ENCODE measurements around the gene PPFIBP2.

Gene PPFIBP2

DNA sequence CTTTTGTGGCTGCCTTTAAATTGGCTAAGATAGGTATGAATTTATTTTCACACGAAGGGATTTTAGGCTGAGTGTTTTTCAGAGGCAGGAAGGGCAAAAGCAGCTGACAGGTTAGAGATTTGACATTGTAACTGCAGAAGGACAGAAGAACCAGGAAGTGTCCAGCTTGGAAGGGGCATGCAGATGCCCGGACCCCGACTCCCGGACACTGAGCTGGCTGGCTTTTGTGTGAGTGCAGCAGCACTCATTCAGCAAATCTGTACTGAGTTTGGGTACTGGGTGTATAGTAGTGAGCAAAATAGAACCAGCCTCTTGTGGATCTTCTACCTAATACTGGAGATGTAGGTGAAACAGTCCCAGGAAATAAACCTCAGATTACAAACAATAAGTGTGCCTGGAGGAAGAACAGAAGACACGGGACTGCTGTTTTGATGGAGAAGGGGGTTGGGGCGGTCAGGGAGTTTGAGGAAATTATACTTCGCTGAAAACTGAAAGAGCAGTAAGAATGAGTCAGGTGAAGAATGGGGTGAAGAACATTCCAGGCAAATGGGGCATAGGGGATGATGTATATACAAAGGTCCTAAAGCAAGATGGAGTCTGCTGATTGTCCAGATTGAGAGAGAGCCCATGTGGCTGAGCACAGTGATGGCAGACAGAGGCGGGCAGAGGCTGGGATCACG is 64.6 kb downstream of the PPFIBP2 start:
- DNase-seq (ENCODE audit: low spot score): no peak

DNA sequence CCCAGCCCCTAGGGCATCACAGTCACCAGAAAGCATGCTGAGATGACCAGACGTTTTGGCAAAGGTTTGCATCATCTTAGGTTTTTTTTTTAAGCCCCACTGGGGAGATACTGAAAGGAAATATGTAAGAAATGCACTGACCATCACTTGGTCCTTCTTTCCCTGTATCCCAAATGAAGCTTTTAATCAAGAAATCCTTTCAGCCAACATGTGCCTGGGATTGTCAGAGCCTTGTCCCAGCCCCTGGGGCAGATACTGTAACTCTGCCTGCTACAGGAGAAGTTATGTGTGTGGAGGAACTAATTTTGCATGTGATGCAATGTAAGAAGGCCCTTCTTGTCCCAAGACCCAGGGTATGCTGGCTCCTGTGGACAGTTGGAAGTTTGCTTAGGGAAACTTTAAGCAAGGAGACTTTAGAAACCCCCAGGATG is 65.6 kb downstream of the PPFIBP2 start:
- no peak for DNase-seq (ENCODE audit: low spot score)

DNA sequence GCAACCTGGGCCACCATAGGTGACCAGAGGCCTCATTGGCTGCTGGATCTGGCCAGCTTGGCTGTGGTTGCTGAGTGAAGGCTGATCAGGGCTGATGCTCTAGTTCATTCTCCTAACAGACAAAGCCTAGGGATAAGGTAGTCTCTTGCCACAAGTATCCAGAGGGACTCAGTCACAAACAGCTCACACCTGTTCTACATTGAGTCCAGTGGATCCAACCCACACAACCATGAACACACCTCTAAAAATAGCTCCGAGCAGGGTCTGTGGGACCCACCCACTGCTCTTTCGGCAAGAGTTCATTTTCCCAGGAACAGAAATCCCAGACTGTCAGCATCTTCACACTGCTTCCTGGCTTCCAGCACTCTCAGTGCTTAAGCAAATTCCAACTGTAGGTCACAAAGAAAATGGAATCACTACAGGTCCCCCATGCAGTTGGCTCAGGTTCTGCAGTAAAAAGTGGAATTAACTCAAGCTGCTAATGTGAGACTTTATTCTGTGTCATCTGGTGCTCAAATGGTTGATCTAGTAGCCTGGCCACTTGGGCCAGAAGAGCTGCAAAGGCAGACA is 67.3 kb downstream of the PPFIBP2 start:
- no peak for DNase-seq (ENCODE audit: low spot score)

DNA sequence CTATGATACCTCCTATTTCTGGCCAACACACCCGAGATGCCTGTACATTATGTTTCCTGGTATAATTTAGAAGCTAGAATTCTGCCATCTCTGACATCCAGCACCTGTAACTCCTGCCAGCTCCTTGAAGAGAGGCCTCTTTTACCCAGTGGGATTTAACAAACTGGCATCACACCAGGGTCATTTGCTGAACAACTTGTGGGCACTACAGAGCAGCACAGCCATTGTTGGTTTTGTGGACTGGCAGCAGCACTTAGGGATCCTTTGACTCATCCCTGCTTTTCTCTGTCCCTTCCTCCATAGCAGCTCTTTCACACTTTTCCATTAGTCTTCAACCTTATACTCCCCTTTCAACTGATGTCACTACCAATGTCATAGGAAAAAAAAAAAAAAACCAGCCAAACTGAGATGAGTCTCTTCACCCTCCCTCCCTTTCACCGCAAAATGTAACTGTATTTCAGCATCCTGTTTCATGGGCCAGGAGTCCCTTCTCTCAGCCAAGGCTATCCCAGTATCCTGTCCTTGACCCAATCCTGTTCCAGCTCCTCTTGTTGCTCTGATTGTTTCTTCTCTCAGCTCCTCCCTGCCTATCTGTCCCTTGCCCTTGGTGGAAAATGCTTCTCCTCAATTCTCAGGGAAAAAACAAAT is 68.7 kb downstream of the PPFIBP2 start:
- DNase-seq (ENCODE audit: low spot score): no peak

DNA sequence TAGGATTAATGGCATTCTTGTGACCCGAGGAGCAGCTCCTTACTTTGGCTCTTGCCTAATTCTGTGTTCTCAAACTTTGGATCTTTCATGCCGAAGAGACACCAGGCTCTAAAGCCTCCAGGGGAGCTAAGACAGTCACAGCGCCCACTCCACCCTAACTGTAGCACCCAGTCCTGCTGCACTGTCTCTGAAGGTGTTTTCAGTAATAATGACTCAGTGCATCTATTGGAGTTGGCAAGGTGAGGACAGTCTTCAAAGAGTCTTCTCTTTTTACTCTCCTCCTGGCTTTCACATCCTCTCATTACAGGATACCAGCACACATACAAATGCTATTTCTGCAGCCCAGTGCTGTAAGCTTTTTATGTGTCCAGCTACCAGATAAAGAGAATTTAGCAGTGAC is 69.4 kb downstream of the PPFIBP2 start:
- no peak for DNase-seq (ENCODE audit: low spot score)

DNA sequence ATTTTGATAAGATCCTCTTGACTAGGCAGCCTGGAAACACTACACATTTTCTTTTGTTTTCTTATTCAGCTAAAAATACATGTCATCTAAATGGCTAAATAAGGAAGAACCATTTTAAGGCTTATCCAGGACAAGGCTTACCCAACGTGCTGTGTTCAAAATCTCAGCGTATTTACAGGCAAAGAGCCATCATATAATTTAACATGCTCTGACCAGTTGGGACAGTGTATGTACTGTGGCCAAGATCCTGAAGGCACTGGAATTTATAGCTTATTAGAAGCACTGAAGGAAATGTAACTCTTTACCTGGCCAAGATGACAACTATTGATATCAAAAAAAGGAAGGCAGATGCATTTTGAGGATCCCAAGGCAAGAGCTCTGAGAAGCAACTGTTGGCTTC is 71.1 kb downstream of the PPFIBP2 start:
- DNase-seq (ENCODE audit: low spot score): no peak

DNA sequence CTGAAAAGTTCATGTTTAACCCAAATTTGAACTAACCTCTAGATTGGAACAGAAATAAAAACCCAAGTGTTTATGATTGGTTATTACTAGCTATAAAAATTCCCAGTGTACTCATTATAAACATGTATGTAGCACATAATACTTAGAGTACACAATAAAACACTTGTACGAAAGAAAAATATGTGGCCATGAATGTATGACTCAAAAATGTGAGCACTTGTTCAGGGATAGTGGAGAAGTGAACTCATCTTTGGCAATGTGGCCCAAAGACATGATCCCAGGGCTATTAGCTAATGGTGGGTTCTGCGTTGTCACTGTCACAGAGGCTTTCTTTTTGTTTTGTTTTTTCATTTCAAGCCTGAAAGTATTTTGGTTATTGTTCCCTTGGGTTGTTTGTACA is 72.0 kb downstream of the PPFIBP2 start:
- DNase-seq (ENCODE audit: low spot score): no peak

DNA sequence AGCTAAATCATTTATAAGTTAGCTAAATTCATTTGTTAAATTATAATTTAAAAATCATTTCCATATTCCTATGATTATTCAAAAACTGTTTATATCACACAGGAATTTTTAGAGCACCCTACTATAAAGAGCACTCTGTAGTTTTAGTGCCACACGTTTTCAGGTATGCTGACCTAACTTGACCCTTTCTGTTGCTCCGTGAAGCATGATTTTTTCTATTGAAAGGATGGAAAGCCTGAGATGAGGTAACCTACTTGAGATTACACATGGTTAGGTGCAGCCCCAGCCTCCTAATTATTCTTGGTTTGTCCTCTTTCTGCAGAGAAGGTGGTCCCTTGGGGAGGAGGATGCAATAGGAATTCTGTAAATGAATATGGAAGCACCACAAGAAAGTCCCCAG is 72.6 kb downstream of the PPFIBP2 start:
- DNase-seq (ENCODE audit: low spot score): no peak

DNA sequence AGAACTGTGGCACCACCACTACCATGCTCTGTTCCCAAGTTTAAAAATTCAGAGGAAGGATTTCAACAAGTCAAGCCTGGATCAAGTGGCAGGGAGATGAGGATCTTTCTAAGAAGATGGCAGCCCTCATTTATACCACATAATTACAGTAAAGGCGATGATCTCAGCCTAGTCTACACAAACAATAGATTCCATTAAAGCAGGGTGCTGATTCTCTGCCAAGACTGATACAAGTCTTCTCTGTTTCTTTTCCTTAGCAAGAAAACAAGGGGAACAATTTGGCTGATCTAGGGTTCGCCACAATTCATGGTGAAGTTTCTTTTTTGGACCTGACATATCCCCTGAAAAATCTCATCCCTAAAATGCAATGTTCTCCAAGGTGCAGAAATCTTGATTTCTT is 73.9 kb downstream of the PPFIBP2 start:
- DNase-seq (ENCODE audit: low spot score): no peak

DNA sequence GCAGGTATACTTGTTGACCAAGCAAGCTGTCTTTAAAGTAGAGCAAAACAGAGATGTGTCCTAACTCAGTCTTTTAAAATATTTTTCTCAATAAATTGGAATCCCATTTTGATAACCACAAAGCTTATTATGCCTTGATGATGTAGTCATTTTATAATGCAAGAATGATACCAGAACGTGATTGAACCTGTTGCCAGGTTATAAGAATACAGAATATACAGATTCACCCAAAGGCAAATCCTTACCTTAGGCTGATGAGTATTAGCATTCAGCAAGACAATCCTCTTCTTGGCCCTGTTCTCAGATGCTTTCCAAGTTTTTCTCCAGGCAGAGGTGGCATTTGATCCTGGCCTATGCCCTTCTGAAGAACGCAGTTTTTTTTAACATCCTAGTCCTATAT is 76.1 kb downstream of the PPFIBP2 start:
- DNase-seq (ENCODE audit: low spot score): no peak

DNA sequence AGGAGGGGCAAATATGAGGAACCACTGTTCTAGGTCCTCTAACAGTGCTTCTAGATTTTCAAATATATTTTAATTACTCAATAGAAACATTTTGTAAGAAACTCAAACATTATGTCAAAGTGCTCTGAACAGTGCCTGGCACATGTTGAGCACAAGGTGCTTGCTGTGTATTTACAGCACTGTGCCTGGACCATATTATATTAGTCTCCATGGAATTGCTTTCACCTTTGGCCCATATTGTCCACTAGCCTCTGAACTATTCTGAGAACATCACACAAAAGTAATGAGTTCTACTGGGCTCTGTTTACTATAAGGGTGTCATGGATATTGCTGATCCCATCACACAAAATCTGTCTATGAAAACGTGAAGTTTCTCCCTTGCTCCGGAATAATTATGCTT is 76.7 kb downstream of the PPFIBP2 start:
- no peak for DNase-seq (ENCODE audit: low spot score)

DNA sequence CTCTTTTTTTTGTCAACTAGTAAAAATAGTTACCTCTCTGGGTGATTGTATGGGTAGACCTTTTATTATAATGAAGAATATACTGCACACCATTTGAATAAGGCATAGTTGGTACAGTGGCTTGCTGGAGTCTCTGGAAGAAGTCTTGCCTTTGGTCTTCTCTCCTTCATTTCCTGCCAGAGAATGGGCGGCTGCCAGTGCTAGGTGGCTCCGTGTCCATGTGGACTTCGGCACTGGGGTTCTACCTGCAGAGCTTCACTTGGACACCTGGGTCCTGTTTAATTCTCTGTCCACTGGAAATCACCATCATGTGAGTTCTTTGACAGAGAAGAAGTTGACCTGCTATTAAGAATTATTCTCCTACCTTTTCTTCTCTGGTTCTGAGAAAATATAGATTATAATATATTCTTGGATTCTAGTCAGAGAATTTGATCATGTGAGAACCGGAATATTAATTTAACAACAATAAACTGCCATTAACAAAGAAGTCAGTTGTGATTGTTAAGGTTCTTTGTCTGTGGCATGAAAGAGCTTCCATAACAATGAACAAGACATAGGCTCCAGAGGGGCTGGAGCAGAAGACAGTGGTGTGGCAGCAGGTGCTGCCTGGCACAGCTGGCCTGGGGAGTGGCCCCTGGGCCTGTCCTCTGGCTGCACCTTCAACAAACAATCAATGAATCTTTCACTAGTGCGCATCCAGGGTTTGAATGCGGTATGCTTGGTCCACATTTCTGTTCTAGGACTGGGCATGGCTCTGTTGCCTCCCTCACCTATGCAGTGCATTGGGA is 77.5 kb downstream of the PPFIBP2 start:
- no peak for DNase-seq (ENCODE audit: low spot score)

DNA sequence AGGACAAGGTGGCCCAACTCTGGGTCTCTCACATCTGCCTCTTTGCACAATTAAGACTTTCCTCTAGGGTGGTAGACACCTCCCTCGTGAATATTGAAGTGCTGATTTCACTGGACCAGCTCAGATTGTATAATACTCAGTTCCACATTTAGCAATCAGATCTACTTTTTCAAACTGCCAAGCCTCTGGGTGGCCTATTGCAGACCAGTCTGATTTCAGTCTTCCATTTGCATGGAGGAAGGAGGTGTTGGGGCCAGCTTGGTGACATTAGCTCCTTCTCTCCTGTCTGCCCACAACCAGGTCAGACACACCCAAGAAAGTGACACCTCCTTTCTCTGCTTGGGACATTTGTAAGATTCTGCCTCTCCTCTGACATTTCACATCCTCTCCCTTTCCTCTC is 78.2 kb downstream of the PPFIBP2 start:
- no peak for DNase-seq (ENCODE audit: low spot score)

DNA sequence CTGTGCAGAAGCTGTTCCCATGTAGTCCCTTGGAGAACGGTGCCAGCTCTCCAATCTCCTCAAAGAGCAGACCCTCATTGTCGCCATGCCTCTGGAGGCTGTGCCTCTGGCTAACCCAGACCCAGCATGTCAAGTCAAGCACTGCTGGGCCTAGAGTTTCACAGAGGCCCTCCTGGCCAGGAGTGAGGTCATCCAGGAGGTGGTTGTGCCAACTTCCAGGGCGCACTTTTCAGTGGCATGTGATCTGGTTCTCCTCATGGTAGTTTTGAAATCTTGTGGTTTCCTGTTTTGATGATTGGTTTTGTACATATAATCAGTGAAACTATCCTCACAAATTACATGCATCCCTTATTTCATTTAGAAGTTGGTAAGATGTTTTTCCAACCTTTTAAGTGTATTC is 78.9 kb downstream of the PPFIBP2 start:
- DNase-seq (ENCODE audit: low spot score): no peak

DNA sequence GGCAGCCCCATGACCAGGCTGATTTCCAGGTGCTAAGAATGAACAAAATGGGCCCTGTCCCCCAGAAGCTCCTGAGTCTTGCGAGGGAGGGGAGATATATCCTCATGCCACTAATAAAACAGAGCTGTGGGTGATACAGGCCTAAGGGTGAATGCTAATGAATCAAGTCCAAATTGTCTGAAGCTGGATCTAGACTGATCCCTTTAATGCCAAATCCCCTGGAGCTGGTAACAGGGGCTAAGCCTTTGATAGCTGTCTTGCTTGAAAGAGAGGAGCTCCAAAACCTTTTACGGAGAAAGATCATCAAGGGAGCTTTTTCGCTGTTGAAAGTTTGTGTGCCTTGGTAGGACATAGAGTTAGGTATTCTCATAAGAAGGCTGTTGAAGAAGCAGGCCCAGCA is 79.7 kb downstream of the PPFIBP2 start:
- no peak for DNase-seq (ENCODE audit: low spot score)

DNA sequence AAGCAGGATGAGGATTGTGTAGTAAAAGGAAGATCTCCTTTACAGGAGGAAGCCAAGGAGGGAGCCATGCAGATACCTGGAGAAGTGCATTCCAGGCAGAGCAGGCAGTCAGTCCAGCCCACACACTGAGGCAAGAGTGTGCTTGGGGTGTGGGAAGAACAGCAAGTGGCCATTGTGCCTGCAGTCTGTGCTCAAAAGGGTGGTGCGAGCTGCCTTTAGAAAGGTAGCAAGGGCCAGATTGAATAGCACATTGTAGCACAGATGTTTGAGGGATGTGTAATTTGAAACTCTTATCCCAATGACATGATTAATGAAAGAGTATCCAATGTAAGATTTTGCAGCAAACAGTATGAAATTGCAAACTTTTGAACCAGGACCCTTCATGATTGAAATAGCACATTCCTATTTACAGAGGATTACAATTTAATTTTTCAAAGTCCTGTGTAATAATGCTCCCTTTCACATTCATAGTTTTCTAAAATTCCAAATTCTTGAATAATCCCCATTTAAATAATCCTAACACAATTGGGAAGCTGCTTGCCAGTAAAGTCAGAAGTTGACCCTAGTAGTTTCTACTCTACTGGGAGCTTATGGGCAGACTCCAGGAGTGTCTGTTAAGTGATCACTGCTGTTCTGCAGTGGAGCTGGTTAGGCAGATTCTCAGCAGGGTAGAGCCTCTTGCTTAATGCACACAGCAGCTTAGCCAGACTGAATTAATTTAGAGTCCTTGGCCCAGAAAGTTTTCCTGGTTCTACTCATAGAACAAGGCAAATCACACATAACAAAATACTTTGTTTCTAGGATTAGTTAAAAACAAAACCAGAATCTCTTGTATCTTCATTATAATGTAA is 81.4 kb downstream of the PPFIBP2 start:
- no peak for DNase-seq (ENCODE audit: low spot score)

DNA sequence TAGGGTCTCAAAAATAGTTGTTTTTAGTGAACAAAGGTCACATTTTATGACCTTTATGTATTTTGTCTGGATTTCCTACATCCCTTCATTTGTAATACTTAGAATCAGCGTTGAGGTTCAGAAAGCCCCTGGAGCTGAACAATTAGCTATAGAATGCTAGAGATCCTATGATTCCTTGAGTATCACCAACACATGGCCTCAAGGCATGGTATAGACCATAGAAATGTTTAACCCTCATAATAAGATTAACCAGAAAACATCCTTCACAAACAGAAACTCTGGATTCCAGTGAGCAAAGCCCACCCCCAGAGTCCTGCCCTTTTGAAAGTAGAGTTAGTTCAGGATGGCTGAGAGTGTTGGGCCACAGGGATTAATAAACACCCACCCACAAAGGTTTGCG is 82.2 kb downstream of the PPFIBP2 start:
- DNase-seq (ENCODE audit: low spot score): no peak

DNA sequence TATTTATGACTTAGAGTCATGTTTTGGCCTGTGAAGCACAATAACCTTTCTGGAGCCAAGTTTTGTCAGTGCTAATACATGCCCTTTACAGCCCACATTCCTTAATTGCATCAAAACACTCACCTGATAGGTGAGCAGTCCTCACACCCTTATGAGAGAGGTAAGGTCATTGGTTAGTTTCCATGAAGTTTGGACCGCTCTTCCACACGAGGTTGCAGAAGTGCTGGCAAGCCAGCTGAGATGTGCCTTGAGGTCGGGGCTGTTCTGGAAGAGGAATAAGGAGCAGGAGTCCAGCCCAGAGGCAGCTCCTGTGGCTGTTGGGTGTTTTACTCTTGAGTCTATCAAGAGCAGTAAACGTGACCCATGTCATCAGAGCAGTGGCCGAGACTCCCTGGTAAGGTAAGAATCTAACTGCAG is 83.2 kb downstream of the PPFIBP2 start:
- DNase-seq (ENCODE audit: low spot score): no peak

DNA sequence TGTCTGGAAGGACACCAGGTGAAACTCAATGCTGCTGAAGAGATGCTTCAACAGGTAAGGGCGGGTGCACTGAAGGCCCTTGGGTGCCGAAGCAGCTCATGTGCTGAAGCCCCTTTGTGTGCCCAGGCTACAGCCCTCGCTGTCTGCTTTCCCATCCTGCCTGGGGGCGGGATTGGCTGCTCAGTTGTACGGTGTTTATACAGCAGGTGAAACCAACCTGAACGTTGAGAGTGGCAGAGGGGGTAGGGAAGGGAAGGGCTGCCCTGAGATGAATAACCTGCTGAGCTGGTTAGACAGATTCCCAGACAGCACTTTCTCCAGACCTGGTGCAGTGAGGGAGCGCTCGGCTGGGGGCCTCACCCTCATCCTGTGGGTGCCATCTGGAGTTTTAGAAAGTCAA is 83.8 kb downstream of the PPFIBP2 start:
- DNase-seq (ENCODE audit: low spot score): no peak

DNA sequence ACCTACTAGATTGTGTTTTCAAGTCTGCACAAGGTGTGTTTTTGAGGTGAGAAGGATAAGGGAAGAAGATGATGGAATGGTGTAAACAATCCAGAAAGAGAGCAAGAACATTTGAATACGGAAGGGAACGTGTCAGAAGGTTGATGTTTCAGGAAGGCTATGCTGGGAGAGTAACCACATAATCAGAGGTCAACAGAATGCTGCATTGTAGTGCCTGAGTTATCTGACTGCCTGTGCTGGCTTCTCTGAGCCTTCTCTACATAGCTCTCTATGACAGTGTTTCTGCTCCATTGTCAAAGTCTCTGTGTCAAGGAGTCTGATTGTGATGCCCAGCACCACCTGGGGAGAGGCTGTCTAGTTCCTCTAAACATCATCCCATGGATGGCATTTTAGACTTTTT is 85.4 kb downstream of the PPFIBP2 start:
- DNase-seq (ENCODE audit: low spot score): no peak

DNA sequence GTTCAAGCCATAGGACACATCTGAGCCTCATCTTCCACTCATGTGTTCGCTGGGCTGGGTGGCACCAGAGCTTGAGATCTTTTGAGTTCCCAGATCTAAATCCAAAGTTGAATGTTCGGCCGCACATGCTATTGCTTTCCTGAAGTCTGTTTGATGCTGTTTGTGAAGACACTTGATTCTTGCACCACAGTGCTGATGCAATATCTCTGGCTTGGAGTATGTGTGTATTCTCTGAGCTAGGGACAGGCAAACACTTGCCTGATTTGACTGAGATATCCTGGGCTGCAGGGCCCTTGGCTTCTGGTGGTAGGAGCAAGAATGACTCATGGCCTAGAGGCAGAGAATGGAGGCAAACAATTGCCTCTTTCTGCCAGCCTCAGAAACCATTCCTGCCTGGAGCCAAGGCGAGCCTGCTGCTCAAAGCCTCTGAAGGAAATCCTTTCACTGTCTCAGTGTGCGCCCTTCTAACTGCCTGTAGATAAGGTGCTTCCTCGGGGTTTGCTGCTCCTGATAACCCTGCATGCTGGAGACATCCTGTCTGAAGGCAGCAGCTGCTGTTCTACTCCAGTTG is 86.5 kb downstream of the PPFIBP2 start:
- no peak for DNase-seq (ENCODE audit: low spot score)
